ENCODE measurements around the gene FANK1.
"Not testable (repeated sequence)": the region's sequence is repeated elsewhere in the genome, so short reads cannot be mapped to it uniquely, and the experiment has no call there.

Gene FANK1

DNA sequence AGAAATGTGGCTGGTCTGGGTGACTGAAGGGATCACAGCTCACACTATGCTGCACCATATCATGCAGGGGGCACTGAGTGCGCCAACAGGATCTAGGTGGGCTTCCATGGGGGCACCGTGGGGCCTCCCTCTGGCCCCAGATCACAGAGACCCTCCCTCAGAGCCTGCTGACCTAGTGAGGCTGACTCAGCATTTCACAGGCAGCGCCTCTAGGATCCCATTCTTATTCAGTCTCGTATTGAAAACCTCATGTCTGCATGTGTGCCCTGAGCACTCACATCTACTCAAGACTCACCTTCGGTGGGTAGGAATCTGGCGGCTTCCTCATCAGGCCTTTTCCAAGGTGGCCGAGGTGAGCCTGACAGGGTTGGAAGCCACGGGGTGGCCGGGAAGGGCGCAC is 141.6 kb downstream of the FANK1 start:
- H3K9ac ChIP-seq (ENCODE audit: low read depth in 1 of 2, low read length in 2 of 2): no peak overlapping the region
- H3K27me3 ChIP-seq (ENCODE audit: control insufficient read depth in 2 of 2, insufficient read depth in 2 of 2, low read length in 2 of 2): no peaks in the 10 kb centered on the region
- H3K36me3 ChIP-seq (ENCODE audit: control insufficient read depth in 2 of 2, insufficient read depth in 2 of 2, low read length in 2 of 2): no peaks in the 10 kb centered on the region
- no peak overlapping the region for H3K27ac ChIP-seq (ENCODE audit: low read depth in 2 of 2, low read length in 2 of 2)
- H3K9me3 ChIP-seq (ENCODE audit: control insufficient read depth in 2 of 2, low read length in 2 of 2): peaks cover 0 to 3% of the 10 kb centered on the region in 2 donors
- peaks cover 0 to 2% of the 10 kb centered on the region in 2 donors for H3K4me1 ChIP-seq (ENCODE audit: control insufficient read depth in 2 of 2, insufficient read depth in 2 of 2, low read length in 2 of 2)
- H3K4me3 ChIP-seq (ENCODE audit: low read length in 2 of 2): no peak overlapping the region

GRCh38 chr10:126041117-126041516 is 144.8 kb downstream of the FANK1 start:
- H3K4me1 ChIP-seq (ENCODE audit: control insufficient read depth in 2 of 2, insufficient read depth in 2 of 2, low read length in 2 of 2): peaks cover 0 to 2% of the 10 kb centered on the region in 2 donors
- H3K27ac ChIP-seq (ENCODE audit: low read depth in 2 of 2, low read length in 2 of 2): no peak overlapping the region
- H3K9me3 ChIP-seq (ENCODE audit: control insufficient read depth in 2 of 2, low read length in 2 of 2): no peaks in the 10 kb centered on the region
- no peak overlapping the region for H3K4me3 ChIP-seq (ENCODE audit: low read length in 2 of 2)
- no peak overlapping the region for H3K9ac ChIP-seq (ENCODE audit: low read depth in 1 of 2, low read length in 2 of 2)
- no peaks in the 10 kb centered on the region for H3K36me3 ChIP-seq (ENCODE audit: control insufficient read depth in 2 of 2, insufficient read depth in 2 of 2, low read length in 2 of 2)
- no peaks in the 10 kb centered on the region for H3K27me3 ChIP-seq (ENCODE audit: control insufficient read depth in 2 of 2, insufficient read depth in 2 of 2, low read length in 2 of 2)

GRCh38 chr10:126041804-126042231 is 145.5 kb downstream of the FANK1 start:
- Histone ChIP-seq H3K36me3 (ENCODE audit: control insufficient read depth in 2 of 2, insufficient read depth in 2 of 2, low read length in 2 of 2) (no peaks in the 10 kb centered on the region), H3K27me3 (ENCODE audit: control insufficient read depth in 2 of 2, insufficient read depth in 2 of 2, low read length in 2 of 2) (no peaks in the 10 kb centered on the region), H3K9ac (ENCODE audit: low read depth in 1 of 2, low read length in 2 of 2) (peak overlapping the region; percentile 32 to 39), H3K27ac (ENCODE audit: low read depth in 2 of 2, low read length in 2 of 2) (peak overlapping the region; percentile 35 to 48), H3K4me1 (ENCODE audit: control insufficient read depth in 2 of 2, insufficient read depth in 2 of 2, low read length in 2 of 2) (peaks cover 0 to 2% of the 10 kb centered on the region in 2 donors), H3K9me3 (ENCODE audit: control insufficient read depth in 2 of 2, low read length in 2 of 2) (no peaks in the 10 kb centered on the region), H3K4me3 (ENCODE audit: low read length in 2 of 2) (peak overlapping the region; percentile 31 to 38)

- Histone ChIP-seq H3K4me1 (ENCODE audit: control insufficient read depth in 2 of 2, insufficient read depth in 2 of 2, low read length in 2 of 2) (peaks cover 0 to 2% of the 10 kb centered on the region in 2 donors), H3K27me3 (ENCODE audit: control insufficient read depth in 2 of 2, insufficient read depth in 2 of 2, low read length in 2 of 2) (no peaks in the 10 kb centered on the region), H3K36me3 (ENCODE audit: control insufficient read depth in 2 of 2, insufficient read depth in 2 of 2, low read length in 2 of 2) (no peaks in the 10 kb centered on the region), H3K27ac (ENCODE audit: low read depth in 2 of 2, low read length in 2 of 2) (peak overlapping the region; percentile 35 to 48), H3K9me3 (ENCODE audit: control insufficient read depth in 2 of 2, low read length in 2 of 2) (no peaks in the 10 kb centered on the region), H3K4me3 (ENCODE audit: low read length in 2 of 2) (peak overlapping the region; percentile 31 to 38), H3K9ac (ENCODE audit: low read depth in 1 of 2, low read length in 2 of 2) (peak overlapping the region in 1 of 2 donors; percentile 39)
These were observed 146.0 kb downstream of the FANK1 start for GRCh38 chr10:126042354-126042753.

DNA sequence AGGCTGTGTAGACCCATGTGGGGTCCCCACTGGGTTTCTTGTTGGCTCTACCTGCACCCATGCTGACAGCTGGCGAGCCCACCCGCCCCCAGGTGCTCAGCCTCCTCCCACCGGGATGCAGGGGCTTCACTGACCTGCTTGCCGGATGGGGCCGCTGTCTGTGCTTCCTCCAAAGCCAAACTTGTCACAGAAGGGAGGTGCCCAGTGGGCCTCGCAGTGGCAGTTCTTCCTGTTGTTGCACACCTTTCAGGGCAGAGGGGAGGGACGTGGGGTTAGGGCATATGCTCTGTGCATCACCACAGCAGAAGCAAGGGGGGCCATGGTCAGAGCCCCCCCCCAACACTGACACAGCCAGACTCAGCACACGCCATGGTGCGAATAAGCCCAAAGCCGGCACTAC is 146.5 kb downstream of the FANK1 start:
- no peak overlapping the region for H3K9ac ChIP-seq (ENCODE audit: low read depth in 1 of 2, low read length in 2 of 2)
- no peaks in the 10 kb centered on the region for H3K9me3 ChIP-seq (ENCODE audit: control insufficient read depth in 2 of 2, low read length in 2 of 2)
- peaks cover 0 to 2% of the 10 kb centered on the region in 2 donors for H3K4me1 ChIP-seq (ENCODE audit: control insufficient read depth in 2 of 2, insufficient read depth in 2 of 2, low read length in 2 of 2)
- no peak overlapping the region for H3K4me3 ChIP-seq (ENCODE audit: low read length in 2 of 2)
- H3K27me3 ChIP-seq (ENCODE audit: control insufficient read depth in 2 of 2, insufficient read depth in 2 of 2, low read length in 2 of 2): no peaks in the 10 kb centered on the region
- no peak overlapping the region for H3K27ac ChIP-seq (ENCODE audit: low read depth in 2 of 2, low read length in 2 of 2)
- H3K36me3 ChIP-seq (ENCODE audit: control insufficient read depth in 2 of 2, insufficient read depth in 2 of 2, low read length in 2 of 2): no peaks in the 10 kb centered on the region

DNA sequence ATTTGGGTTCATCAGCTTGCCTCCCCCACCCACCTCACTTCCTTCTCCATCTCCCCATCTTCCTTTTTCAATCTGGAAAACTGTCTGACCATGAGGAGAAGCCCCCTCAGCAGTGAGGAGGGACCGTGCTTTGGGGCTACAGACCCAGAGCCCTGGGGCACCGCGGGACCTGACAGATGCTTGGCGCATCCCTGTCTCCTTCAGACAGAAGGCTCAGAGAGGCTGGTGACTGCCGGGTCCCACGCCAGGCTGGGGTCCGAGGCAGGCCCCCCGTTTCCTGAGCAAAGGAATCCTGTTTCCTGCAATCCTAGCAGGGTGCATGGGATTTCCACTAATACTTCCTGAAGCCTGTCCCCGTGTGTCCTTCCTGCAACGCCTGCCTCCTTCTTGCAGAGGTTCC is 147.0 kb downstream of the FANK1 start:
- H3K9ac ChIP-seq (ENCODE audit: low read depth in 1 of 2, low read length in 2 of 2): no peak overlapping the region
- H3K36me3 ChIP-seq (ENCODE audit: control insufficient read depth in 2 of 2, insufficient read depth in 2 of 2, low read length in 2 of 2): no peaks in the 10 kb centered on the region
- peaks cover 0 to 2% of the 10 kb centered on the region in 2 donors for H3K4me1 ChIP-seq (ENCODE audit: control insufficient read depth in 2 of 2, insufficient read depth in 2 of 2, low read length in 2 of 2)
- H3K4me3 ChIP-seq (ENCODE audit: low read length in 2 of 2): no peak overlapping the region
- no peaks in the 10 kb centered on the region for H3K27me3 ChIP-seq (ENCODE audit: control insufficient read depth in 2 of 2, insufficient read depth in 2 of 2, low read length in 2 of 2)
- H3K9me3 ChIP-seq (ENCODE audit: control insufficient read depth in 2 of 2, low read length in 2 of 2): no peaks in the 10 kb centered on the region
- no peak overlapping the region for H3K27ac ChIP-seq (ENCODE audit: low read depth in 2 of 2, low read length in 2 of 2)

DNA sequence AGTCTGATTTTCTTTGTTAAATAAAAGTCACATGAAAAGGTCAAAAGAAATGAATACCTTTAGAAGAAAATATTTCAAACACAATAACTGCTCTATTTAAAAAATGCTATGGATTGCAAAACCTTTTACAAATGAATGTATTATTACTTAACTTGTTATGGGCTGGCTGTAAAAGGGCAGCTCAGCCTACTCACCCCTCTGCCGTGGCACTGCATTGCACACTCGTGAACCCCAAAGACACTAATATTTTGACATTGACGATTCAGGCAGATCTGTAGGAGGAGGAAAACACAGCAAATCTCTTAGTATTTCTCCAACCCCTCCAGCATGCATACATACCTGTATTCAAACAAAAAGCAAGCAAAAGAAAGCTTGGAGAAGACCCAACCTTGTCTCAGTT is 149.5 kb downstream of the FANK1 start:
- Histone ChIP-seq H3K9ac (ENCODE audit: low read depth in 1 of 2, low read length in 2 of 2) (no peak overlapping the region), H3K27me3 (ENCODE audit: control insufficient read depth in 2 of 2, insufficient read depth in 2 of 2, low read length in 2 of 2) (no peaks in the 10 kb centered on the region), H3K9me3 (ENCODE audit: control insufficient read depth in 2 of 2, low read length in 2 of 2) (no peaks in the 10 kb centered on the region), H3K4me1 (ENCODE audit: control insufficient read depth in 2 of 2, insufficient read depth in 2 of 2, low read length in 2 of 2) (peaks cover 0 to 2% of the 10 kb centered on the region in 2 donors), H3K4me3 (ENCODE audit: low read length in 2 of 2) (no peak overlapping the region), H3K36me3 (ENCODE audit: control insufficient read depth in 2 of 2, insufficient read depth in 2 of 2, low read length in 2 of 2) (no peaks in the 10 kb centered on the region), H3K27ac (ENCODE audit: low read depth in 2 of 2, low read length in 2 of 2) (no peak overlapping the region)

- no peaks in the 10 kb centered on the region for H3K9me3 ChIP-seq (ENCODE audit: control insufficient read depth in 2 of 2, low read length in 2 of 2)
- no peaks in the 10 kb centered on the region for H3K36me3 ChIP-seq (ENCODE audit: control insufficient read depth in 2 of 2, insufficient read depth in 2 of 2, low read length in 2 of 2)
- no peak overlapping the region for H3K4me3 ChIP-seq (ENCODE audit: low read length in 2 of 2)
- H3K4me1 ChIP-seq (ENCODE audit: control insufficient read depth in 2 of 2, insufficient read depth in 2 of 2, low read length in 2 of 2): no peaks in the 10 kb centered on the region
- H3K27ac ChIP-seq (ENCODE audit: low read depth in 2 of 2, low read length in 2 of 2): no peak overlapping the region
- no peak overlapping the region for H3K9ac ChIP-seq (ENCODE audit: low read depth in 1 of 2, low read length in 2 of 2)
- H3K27me3 ChIP-seq (ENCODE audit: control insufficient read depth in 2 of 2, insufficient read depth in 2 of 2, low read length in 2 of 2): no peaks in the 10 kb centered on the region
These were observed 150.5 kb downstream of the FANK1 start for GRCh38 chr10:126046831-126047230.

GRCh38 chr10:126047749-126048148 is 151.4 kb downstream of the FANK1 start:
- H3K9ac ChIP-seq (ENCODE audit: low read depth in 1 of 2, low read length in 2 of 2); H3K36me3 ChIP-seq (ENCODE audit: control insufficient read depth in 2 of 2, insufficient read depth in 2 of 2, low read length in 2 of 2); H3K27ac ChIP-seq (ENCODE audit: low read depth in 2 of 2, low read length in 2 of 2); H3K27me3 ChIP-seq (ENCODE audit: control insufficient read depth in 2 of 2, insufficient read depth in 2 of 2, low read length in 2 of 2); H3K4me3 ChIP-seq (ENCODE audit: low read length in 2 of 2); H3K4me1 ChIP-seq (ENCODE audit: control insufficient read depth in 2 of 2, insufficient read depth in 2 of 2, low read length in 2 of 2); H3K9me3 ChIP-seq (ENCODE audit: control insufficient read depth in 2 of 2, low read length in 2 of 2): not testable (repeated sequence)

GRCh38 chr10:126049759-126050700 is 153.7 kb downstream of the FANK1 start:
- Histone ChIP-seq H3K4me1 (ENCODE audit: control insufficient read depth in 2 of 2, insufficient read depth in 2 of 2, low read length in 2 of 2) (no peaks in the 10 kb centered on the region), H3K4me3 (ENCODE audit: low read length in 2 of 2) (no peak overlapping the region), H3K36me3 (ENCODE audit: control insufficient read depth in 2 of 2, insufficient read depth in 2 of 2, low read length in 2 of 2) (no peaks in the 10 kb centered on the region), H3K27me3 (ENCODE audit: control insufficient read depth in 2 of 2, insufficient read depth in 2 of 2, low read length in 2 of 2) (no peaks in the 10 kb centered on the region), H3K27ac (ENCODE audit: low read depth in 2 of 2, low read length in 2 of 2) (no peak overlapping the region), H3K9me3 (ENCODE audit: control insufficient read depth in 2 of 2, low read length in 2 of 2) (no peaks in the 10 kb centered on the region), H3K9ac (ENCODE audit: low read depth in 1 of 2, low read length in 2 of 2) (no peak overlapping the region)

All from mucosa of rectum (tissue), 2 donors.